Measurements from ENCODE around the gene BCO1.
A peak's percentile ranks its signal among the peaks of the same experiment; 100 is the strongest.
"Not testable (repeated sequence)": the region's sequence is repeated elsewhere in the genome, so short reads cannot be mapped to it uniquely, and the experiment has no call there.

BCO1 gene, protein sequence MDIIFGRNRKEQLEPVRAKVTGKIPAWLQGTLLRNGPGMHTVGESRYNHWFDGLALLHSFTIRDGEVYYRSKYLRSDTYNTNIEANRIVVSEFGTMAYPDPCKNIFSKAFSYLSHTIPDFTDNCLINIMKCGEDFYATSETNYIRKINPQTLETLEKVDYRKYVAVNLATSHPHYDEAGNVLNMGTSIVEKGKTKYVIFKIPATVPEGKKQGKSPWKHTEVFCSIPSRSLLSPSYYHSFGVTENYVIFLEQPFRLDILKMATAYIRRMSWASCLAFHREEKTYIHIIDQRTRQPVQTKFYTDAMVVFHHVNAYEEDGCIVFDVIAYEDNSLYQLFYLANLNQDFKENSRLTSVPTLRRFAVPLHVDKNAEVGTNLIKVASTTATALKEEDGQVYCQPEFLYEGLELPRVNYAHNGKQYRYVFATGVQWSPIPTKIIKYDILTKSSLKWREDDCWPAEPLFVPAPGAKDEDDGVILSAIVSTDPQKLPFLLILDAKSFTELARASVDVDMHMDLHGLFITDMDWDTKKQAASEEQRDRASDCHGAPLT

DNA sequence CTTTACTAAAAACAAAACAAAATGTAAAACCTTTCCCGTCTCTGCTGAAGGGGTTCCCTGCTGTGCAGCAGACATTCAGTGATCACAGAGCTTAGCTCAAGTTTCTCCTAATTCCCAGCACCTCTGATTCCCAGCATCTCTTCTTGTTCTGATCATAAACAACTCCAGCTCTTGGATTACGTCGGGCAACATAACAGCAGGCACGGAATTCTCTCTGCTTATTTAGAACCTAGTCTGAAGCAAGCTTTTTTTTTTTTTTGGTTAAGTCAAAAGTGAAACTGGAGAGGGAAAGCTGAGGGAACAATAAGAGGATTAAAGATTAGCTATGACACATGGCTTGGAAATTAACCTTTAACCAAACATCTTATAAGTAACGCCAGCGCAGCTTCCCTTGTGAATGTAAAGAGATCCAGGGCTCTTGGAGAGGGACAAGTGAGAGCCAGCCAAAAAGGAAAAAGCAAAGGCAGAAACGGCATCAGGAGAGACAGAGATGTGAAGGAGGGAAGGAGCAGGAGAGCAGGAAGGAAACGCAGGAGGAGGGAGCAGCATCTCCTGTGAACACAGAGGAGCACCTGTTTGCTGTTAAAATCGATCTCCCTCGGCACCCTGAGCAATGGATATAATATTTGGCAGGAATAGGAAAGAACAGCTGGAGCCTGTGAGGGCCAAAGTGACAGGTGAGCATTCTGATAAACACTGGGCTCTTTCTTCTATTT is at the start of gene BCO1:
BCO1 (plus strand) TSS at position 394 of the 716 bp plus-strand sequence; CDS start at position 614, 220 bp downstream.
- no peak for DNase-seq (ENCODE audit: low read depth in 2 of 2)

DNA sequence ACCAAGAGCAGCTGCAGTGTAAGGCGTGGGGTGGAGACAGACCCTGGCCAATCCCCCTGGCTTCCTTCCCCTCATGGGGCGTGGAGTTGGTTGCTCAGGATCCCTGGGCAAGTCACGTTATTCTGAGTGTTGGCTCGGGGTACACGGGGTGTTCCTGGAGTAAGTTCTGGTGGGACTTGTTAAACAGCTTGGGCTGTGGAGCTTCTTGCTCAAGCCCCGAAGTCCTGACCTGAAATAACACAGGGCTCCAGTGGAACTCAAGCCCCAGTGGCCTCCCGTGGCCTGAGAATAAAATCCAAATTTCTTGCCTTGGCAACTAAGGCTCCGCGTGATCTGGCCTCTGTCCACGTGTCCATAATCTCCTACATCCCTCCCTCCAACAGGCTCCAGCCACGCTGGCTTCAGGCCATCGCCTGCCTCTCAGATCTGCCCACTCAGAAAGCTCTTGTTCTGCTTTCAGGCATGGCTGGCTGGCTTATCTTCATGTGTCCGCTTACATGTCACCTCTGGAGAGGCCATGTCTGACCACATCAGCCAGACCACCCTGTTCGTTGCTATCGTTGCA is 49.3 kb upstream of the BCO1 start:
- DNase-seq (ENCODE audit: low read depth in 2 of 2) = no peak

DNA sequence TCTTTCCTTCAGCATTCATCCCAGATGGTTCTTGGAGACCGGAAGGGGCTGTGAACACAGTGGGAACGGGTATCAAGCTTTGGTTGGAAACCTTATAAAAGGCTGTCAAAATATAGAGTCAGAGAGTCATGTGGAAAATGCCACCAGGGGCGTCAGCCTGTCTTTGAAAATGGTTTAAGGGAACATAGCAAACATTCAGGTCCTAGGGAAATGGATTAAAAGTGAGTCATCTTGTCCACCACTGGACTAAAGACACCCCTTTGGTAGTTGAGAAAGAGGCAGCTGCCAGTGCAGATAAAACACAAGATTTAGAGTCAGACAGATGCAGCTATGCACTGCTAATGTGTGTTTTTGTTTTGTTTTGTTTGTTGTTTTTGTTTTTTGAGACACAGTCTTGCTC is 47.8 kb upstream of the BCO1 start:
- no peak for DNase-seq (ENCODE audit: low read depth in 2 of 2)

DNA sequence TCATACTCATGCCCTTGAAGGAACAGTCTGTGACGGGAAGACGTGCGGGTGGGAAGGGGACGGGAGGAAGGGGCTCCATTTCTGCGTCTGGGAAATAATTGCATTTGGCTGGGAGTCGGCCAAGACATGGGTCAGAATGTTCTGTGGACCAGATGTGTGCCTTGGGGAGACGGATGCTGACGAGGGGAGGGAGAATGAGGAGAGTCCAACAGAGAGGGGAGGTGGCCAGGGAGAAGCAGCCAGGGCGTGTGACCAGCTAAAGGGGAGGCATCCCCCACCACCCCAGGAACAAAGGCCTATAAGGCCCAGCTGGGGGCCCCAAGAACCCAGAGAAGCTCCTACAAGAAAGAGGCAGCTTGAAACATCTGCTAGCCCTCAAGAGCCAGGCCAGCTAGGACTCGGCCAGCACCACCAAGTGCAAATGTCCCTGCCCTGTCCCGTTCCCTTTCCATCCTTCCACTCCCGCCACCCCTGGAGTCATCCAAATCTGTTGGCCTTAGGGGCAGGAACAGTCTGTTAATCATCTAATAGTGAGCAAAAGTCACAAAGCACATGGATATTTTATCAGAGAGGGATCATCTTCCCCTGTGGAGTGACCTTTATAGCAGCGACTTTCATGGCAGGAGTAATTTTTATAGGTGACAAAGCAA is 42.5 kb upstream of the BCO1 start:
- no peak for DNase-seq (ENCODE audit: low read depth in 2 of 2)

DNA sequence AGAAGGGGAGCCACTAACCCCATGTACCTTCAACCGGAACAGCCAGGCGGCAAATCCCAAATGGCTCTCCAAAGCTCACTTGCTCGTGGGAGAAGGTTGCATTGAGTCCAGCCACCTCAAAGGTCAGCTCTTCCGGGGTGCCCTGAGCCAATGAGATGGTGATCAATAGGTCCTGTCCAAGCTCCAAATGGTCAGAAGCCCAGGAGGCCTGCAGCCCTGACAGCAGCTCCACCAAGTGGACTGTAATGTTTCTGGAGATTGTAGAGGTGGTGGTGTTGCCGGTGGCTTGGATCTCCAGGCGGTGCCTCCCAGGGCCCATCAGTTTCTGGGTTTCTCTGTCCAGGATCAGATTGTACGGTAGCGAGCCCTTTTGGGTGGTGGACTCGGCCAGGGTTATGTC is 39.9 kb upstream of the BCO1 start:
- no peak for DNase-seq (ENCODE audit: low read depth in 2 of 2)

DNA sequence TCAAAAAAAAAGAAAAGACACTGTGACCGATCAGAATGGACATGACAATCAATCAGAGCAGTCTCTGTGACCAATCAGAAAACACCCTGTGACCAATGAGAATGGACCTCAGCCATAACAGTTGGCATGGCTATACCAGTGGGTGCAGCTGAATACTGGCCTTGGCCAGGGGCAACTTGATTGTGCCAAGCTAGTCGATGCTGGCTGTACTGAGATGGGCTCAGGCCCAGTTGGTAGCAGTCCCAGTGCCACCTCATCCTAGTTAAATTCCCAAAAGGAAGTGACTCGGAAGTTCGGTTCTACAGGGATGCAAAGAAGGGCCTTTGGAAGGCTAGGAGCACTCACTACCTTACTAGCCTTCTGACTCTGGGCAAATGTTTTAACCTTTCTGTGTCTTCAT is 37.2 kb upstream of the BCO1 start:
- DNase-seq (ENCODE audit: low read depth in 2 of 2) = no peak

DNA sequence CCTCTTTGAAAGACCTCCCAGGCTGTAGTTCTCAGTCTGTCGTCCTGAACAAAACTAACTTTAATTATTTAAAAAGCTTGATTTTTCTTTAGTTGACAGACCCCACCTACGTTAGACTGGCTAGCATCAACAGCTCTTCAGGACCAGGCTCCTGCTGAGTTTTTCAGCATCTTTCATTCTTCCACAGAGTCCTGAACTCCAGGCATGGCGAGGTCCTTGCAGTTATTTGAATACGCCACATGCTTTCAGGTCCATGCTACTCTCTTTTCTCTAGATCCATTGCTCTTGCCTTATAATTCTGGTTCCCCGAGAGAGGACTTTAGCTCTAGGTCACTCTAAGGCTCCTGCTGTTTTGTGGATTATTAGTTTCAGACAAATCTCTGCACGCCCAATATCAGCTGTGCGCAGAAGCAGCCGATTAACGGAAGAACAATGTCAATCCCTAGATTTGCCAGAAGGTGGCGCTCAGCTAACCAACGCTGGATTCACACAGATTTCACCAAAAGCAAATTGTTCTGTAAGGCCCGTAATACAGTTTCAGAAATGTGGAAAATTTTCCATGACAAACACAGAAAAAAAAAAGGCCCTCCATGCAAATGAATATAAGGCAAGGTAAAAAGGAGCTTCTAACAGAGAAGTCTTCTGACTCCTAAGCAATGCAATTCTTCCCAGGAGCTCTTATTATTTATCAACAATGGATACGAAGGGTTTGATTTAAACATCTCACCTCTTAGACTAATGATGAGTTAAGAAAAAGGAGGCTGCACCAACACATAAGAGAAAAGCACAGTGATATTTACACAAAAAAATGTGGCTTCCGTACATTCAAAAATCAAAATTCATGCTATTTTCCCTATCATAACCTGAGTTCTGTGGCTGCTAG is 33.5 kb upstream of the BCO1 start:
- DNase-seq (ENCODE audit: low read depth in 2 of 2) = peak; percentile 6 to 51

DNA sequence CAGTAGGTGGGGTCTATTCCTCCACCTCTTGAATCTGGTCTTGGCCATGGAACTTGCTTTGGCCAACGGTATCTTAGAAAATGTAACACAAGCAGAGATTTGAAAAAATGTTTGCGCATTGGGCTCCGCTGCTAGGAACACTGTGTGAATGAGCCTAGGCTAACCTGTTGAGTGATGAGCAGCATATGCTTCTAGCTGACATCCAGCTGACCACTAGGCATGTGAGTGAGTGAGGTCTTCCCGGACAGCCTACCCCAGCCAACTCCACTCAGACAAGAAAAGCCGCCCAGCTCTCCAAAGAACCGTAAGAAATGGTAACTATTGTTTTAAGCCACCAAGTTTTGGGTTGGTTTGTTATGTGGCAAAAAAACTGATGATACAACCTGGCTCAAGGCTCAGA is 31.4 kb upstream of the BCO1 start:
- DNase-seq (ENCODE audit: low read depth in 2 of 2) = no peak

DNA sequence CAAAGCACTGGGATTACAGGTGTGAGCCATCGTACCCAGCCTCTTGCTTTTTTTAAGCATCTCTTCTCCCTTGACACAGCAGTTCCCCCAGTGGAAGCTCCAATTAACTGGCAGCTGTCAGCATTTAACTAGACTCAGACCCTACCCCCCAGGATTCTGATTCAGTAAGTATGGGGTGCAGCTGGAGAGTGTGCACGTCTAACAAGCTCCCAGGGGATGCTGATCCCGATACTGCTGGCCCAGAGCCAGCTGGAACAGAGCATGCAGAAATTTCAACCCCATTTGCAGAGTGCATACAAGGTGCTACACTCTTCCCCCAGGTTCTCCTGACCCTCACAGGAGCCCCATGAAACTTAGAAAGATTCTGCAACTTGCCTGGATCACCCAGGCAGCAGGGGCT is 27.7 kb upstream of the BCO1 start:
- no peak for DNase-seq (ENCODE audit: low read depth in 2 of 2)

DNA sequence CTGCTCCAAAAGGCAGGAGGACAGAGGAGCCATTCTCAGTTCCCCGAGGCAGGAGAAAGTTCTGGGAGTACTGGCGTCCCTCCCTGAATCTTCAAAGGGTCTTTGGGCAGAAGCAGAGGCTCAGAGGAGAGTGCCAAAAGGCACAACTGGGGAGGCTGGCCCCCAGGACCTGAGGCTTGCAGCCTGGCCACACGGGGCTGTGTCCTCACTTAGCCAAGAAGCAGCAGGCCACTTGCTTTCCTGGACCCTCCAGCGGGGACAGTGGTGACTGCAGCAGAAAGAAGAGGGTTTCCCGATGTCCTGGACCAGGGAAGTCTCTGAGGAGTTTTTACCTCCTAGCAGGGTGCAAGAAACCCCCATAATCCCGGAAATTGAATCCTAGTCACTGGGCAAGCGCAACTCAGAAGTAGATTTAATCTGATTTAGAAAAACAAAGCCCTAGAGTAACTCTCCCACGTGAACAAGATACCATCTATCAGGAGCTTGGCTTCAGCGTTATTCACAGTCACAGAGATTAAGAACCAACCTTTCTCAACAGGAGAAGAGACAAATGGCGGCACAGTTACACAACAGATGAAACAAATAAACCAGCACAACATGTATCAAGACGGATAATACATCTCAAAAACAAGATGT is 25.5 kb upstream of the BCO1 start:
- DNase-seq (ENCODE audit: low read depth in 2 of 2) = no peak

DNA sequence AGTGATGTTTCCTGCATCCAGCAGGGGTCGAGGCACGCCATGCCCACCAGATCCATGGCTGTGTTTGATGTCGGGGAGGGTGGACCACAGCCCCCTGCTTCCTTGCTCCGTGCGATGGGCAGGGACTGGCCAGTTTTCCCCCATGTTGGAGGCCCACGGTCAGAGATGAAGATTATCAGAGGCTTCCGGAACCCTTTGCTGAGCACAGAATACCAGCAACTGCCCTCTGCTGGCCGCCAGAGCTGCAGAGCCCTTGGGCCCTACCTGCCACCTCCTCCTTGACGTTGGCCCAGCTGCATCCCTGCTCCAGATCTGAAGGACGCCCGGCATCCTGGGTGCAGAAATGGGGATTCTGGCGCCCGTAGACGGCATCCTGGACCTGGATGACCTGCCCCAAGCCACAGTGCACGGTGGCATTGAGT is 23.7 kb upstream of the BCO1 start:
- DNase-seq (ENCODE audit: low read depth in 2 of 2) = no peak

DNA sequence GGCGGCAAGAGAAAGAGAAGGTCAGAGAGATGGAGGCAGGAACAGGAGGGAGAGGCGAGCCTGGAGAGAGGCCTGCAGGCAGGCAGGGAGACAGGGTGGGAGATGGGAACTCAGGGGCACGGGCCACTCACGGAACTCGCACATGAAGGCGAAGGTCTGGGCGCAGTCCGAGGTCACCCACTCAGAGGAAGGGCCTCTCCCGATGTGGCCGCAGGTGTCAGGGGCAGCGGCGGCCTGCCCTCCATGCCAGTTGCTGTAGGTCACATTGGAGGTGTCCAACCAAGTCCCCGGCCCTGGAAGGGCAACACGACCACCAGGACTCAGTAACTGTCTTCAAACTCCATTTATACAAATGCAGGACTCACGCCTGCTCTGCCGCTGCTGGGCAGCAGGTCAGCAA is 22.4 kb upstream of the BCO1 start:
- no peak for DNase-seq (ENCODE audit: low read depth in 2 of 2)

DNA sequence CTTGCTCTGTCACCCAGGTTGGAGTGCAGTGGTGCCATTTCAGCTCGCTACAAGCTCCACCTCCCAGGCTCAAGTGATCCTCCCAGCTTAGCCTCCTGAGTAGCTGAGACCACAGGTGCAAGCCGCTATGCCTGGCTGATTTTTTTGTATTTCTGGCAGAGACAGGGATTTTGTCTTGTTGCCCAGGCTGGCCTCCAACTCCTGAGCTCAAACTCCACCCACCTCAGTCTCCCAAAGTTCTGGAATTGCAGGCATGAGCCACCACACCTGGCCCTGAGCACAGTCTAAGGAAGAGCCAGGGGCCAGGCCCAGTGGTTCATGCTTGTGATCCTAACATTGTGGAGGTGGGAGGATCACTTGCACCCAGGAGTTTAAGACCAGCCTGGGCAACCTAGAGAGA is 21.8 kb upstream of the BCO1 start:
- no peak for DNase-seq (ENCODE audit: low read depth in 2 of 2)

DNA sequence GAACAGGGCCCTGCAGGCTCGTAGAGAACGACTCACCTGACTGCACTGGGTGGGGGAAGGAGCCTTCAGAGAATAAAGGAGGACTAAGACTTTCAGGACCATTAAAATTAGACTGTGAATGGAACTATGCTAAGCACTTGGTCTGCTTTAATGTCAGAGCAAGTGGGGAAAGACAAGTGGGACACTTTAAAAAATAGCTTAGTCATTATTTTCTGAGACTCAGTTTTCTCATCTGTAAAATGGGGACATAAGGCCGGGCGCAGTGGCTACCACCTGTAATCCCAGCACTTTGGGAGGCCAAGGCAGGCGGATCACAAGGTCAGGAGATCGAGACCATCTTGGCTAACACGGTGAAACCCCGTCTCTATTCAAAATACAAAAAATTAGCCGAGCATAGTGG is 19.3 kb upstream of the BCO1 start:
- DNase-seq (ENCODE audit: low read depth in 2 of 2) = no peak

DNA sequence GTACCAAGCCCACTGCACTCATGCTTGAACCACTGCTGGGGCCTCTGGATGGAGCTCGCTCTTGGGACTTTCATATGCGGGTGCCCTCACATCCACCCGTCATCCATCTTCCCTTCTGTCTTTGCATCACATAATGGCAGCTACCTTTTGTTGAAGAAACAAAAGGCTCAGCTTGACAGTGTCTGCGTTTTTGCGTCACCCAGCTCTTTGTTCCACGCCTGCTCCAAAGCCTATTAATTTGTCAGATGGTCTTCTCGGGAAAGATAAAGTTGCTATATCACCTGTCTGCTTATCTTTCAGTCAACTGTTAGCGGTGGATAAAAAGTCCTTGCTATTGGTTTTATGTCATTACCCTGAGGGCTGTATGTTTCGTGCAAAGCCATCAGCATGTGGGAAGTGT is 18.1 kb upstream of the BCO1 start:
- no peak for DNase-seq (ENCODE audit: low read depth in 2 of 2)

DNA sequence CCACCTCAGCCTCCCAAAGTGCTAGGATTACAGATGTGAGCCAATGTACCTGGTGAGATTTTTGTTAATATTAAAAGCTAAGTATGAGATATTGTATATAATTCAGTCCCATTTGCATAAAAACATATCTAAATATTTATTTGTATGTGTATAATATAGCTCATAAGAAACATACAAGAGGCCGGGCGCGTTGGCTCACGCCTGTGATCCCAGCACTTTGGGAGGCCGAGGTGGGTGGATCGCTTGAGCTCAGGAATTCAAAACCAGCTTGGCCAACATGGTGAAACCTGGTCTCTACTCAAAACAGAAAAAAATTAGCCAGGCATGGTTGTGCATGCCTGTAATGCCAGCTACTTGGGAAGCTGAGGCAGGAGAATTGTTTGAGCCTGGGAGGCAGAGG is 16.8 kb upstream of the BCO1 start:
- DNase-seq (ENCODE audit: low read depth in 2 of 2) = no peak

DNA sequence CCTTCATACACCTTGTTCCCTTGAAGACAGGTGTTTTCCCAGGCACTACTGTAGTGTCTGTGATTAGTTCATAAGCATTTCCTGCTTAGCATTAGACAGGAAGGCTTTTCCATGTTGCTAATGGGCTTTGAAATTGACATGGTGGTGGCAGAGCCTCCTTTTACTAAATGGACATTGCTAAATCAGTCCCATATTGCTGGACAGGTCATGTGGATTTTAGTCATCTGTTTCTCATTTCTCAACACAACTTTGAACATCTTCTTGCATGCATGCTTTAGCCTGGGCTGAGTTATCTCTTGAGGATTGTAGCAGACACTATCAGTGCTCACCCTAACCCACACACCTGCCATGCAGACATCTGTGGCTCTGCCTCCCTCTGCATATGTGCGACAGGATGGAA is 13.7 kb upstream of the BCO1 start:
- DNase-seq (ENCODE audit: low read depth in 2 of 2) = no peak

DNA sequence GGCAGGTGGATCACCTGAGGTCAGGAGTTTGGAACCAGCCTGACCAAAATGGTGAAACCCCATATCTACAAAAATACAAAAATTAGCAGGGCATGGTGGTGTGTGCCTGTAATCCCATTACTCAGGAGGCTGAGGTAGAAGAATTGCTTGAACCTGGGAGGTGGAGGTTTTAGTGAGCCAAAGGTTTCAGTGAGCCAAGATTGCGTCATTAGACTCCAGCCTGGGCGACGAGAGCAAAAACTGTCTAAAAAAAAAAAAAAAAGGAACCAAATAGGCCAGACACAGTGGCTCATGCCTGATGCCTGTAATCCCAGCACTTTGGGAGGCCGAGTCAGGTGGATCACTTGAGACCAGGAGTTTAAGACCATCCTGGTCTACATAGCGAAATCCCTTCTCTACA is 12.8 kb upstream of the BCO1 start:
- not testable (repeated sequence) for DNase-seq (ENCODE audit: low read depth in 2 of 2)

DNA sequence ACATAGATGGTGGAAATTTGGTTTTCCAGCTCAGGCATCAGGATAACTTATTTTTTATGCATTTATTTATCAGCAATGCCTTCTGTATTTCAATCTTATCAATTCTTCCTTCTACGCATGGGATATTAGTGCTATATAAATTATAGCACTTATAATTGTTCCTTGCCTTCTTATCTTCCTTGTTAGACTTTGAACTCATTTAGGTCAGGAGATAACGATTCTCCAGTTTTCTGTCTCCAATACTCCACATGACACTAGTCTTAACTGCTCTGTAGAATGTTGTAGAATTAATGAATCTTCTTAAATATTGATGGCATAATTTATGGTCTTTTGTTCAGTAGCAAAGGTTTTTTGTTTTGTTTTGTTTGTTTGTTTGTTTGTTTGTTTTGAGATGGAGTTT is 10.7 kb upstream of the BCO1 start:
- DNase-seq (ENCODE audit: low read depth in 2 of 2) = no peak

DNA sequence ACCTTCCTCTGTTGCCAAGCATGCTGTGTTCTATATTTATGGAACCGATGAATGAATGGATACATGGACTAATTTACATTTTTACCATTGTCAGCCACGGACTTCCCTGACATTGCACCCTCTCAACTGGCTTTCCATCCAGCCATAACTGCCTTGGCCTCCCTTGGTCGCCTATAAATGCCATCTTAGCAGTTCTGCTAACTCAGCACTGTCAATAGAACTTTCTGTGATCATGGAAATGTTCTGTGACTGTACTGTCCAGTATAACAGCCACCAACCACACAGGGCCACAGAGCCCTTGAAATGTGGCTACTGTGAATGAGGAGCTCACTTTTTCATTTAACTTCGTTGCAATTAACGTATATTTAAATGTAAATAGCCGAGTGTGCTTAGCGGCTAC is 8.7 kb upstream of the BCO1 start:
- DNase-seq (ENCODE audit: low read depth in 2 of 2) = no peak

DNA sequence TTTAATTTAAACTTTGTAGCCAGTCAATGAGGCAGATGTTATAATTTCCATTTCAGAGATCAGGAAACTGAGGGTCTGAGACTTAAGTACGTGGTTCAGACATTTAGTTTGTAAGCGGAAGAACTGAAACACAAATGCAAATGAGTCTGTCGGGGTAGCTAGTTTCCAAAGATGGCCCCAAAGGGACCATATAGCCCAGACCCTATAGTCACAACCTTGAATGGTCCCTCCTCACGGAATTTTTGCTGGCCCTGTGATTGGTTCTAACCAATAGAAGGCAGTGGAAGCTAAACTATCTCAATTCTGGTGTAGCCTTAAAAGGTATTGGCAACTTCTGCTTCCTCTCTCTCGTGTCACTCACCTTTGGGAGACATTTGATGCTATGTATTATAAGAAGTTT is 7.5 kb upstream of the BCO1 start:
- DNase-seq (ENCODE audit: low read depth in 2 of 2) = no peak
